Activated CD4-positive, alpha-beta T cell treated with anti-CD3 and anti-CD28 coated beads for 48 hours (primary cell): Measurements from ENCODE around the gene ANXA4.
"Not testable (repeated sequence)": the region's sequence is repeated elsewhere in the genome, so short reads cannot be mapped to it uniquely, and the experiment has no call there.

ENCODE experiments used
- DNase-seq: peaks from one replicate; pipeline ENCODE4 v3.0.0-alpha.2; 2020

The ANXA4 gene

GRCh38 chr2:69721022-69721421 lies 20.9 kb upstream of the ANXA4 start:
- no peak for DNase-seq

DNA sequence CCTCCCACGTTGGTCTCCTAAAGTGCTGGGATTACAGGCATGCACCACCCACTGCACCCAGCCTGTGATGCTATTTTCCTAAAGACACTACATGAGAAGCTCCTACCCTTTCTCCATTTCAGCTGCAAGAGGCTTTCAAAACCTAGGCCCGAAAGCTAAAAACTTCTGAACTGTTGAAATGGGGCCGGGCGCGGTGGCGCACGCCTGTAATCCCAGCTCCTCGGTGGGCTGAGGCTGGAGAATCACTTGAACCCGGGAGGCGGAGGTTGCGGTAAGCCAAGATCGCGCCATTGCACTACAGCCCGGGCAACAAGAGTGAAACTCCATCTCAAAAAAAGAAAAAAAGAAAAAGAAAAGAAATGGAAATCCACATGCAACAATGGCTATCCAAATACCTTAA lies 18.1 kb upstream of the ANXA4 start:
- DNase-seq = no peak

GRCh38 chr2:69724540-69725159 lies 17.3 kb upstream of the ANXA4 start:
- DNase-seq = peak; percentile 92

GRCh38 chr2:69725706-69726360 lies 16.1 kb upstream of the ANXA4 start:
- no peak for DNase-seq

DNA sequence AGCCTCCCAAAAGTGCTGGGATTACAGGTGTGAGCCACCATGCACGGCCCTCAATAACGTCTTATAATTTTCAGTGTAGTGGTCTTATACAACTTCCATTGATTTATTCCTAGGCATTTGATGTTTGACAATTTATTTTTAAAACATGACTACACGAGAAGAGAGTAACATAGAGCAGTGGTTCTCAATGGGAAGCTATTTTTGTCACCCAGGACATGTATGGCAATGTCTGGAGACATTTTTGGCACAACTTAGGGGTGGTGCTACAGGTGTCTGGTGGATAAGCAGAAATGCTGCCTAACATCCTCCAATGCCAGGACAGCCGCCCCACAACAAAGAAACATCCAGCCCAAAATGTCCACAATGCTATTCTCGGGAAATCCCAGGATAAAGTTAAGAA lies 12.7 kb upstream of the ANXA4 start:
- no peak for DNase-seq

DNA sequence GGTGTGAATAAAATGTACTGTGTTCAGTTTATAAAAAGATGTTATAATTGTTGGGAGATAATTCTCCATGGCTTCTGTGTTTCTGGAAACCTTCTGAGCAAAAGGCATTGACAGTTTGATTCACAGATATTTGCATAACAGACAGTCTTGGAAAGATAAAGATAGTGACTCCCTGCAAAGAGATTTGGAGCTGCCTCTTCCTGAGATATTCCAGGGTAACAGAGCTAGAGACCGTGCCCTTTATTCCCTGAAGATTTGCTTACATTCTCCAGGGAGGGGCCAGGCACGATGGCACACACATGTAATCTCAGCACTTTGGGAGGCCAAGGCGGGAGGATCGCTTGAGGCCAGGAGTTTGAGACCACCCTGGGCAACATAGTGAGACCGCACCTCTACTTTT lies 12.2 kb upstream of the ANXA4 start:
- no peak for DNase-seq

- DNase-seq = no peak
These were observed 10.6 kb upstream of the ANXA4 start for GRCh38 chr2:69731147-69731970.

DNA sequence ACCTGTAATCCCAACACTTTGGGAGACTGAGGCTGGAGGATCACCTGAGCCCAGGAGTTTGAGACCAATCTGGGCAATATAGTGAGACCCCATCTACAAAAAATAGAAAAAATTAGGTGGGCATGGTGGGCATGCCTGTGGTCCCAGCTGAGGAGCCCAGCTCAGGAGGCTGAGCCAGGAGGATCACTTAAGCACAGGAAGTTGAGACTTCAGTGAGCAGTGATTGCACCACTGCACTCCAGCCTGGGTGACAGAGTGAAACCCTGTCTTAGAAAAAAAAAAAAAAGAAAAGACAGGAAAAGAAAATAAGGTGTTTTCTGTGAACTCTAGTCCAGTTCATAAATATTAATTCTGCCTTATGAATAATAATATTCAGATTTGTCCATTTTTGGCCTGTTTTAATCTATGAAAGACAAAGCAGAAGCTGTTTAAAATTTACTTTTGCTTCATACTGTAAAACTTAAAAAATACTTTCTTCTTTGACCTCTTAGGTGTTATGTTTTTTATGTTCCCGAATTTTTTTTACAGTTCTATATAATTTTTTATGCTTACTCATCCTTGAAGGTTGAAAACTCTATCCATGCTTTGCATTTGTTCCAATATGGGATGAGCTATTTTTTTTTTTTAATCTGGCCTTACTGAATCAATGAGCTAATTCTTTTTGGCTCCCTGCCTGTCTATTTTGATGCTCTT lies 8.4 kb upstream of the ANXA4 start:
- DNase-seq = no peak

DNA sequence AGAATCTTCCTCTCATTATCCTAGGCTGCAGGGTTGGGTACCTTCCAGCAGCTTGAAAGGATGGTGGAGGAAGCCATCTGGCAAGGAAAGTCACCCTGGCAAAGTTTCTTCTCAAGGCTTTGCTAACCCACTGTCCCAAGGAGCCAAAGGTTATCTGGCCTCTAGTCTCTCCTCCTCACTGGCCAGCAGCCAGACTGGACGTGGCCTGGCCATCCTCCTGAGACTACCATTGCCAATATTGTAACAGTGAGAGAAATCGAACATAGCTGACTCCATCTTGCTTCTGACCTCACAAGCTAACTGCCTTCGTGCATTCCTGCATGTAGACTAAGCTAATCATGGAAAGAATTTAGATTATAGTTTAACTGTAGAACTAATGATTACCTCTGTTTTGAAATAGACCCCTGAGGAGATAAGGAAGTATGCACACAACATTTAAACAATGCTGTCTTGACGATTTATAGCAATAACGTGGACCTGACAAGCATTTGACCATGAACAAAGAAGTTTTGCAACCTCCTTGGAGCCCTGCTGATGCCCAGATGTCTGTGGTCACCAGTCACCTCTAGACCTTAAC lies 7.8 kb upstream of the ANXA4 start:
- no peak for DNase-seq

- DNase-seq = no peak
These were observed 6.9 kb upstream of the ANXA4 start for GRCh38 chr2:69734854-69735544.

GRCh38 chr2:69735686-69736085 lies 6.2 kb upstream of the ANXA4 start:
- DNase-seq = no peak

DNA sequence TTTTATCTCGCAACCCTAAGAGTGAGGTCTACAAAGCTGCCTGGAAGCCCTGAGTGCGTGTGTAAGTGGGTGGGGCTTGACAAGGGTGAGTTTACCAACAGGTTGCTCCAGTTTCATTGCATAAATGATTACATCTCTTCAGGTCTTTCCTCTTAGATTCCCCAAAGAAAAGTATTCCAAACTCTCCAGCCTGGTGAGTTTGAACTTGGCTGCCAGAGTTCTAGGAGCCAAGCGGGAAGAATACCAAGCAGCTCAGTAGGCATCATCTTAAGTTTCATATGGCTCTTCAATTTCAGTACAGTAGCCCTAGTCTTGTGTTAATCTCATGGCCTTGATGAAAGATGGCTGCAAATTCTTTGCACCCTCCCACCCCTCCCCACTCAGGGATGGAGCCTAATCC lies 3.8 kb upstream of the ANXA4 start:
- not testable (repeated sequence) for DNase-seq

- DNase-seq = no peak
These were observed 1.4 kb upstream of the ANXA4 start for GRCh38 chr2:69740502-69740951.

GRCh38 chr2:69741229-69741574 lies 732 bp upstream of the ANXA4 start:
- DNase-seq = peak; percentile 49

DNA sequence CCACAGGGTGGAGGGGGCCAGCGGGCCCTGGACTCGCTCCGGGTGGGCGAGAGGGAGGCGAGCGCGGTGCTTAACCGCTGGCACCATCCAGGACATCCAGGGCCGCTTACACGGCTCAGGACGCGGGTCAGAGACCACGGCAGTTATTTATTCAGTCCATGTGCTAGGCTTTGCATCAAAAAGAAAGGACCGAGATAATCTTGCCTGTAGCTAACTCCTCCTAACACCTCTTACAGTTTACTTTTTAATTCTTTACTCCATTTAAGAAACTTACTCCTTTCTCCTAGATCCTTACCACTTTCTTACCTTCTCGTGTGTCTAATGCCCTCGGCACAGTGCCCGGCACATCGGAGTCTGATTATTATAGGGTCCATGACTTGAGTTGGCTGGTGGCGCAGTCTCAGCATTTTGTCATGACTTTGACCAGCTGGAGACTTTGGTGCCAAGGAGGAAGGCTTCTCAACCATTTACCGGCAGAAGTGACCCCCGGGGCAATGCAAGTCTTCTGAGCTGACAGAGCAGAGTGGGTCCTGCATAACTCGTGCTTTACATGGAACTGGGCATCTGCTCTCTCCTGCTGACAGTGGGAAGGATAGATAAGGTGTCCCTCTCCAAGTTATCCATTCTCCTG lies 503 bp downstream of the ANXA4 start:
- DNase-seq = no peak

DNA sequence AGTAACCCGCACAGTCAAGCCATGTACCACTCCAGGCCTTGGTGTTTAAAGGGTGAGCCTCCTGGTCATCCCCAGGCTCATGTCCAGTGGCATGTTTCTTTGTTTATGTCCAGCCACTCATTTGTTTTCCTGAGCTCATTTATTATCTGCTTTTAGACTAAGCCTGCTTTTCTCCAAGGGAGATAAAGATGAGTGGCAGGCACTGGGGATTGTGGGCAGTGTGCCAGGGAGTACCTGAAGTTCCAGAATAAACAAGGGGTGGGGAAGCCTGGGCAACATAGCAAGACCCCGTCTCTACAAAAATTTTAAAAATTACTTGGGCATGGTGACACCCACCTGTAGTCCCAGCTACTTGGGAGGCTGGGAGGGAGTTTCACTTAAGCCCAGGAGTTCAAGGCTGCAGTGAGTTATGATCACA lies 1.9 kb downstream of the ANXA4 start:
- DNase-seq = no peak

GRCh38 chr2:69744456-69744855 lies 2.5 kb downstream of the ANXA4 start:
- no peak for DNase-seq

GRCh38 chr2:69745035-69745434 lies 3.1 kb downstream of the ANXA4 start:
- no peak for DNase-seq

- DNase-seq = no peak
These were observed 8.3 kb downstream of the ANXA4 start for GRCh38 chr2:69750246-69750645.

DNA sequence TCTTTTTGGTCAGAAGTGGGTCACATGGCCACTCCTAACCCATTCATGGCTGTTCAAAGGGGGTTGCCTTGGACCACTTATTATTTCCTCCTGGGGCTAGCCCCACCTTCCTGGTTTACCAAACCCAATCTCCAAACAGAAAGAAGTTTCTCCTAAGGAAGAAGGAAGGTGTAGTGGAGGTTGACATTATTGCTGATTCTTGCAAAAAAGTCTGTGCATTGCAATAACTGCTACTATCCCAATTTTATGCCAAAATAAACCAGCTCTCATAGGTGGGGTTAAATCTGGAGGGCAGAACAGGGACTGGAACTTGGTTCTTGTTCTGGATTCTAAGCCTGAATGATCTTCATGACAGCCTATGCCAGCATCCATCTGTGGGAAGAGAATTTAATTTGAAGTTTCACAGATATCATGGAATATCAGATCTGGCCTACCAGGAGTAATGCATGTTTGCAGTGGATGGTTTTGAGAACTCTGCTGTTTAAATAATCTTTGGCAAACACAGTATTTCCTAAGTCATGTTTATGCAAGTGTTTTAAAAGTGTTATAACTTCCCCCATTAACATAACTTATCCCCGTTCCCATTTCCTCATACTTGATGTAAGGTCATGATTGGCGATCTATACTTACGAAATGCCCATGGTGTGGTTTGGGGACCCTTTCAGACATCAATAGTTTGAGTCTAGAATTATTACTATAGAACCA lies 11.9 kb downstream of the ANXA4 start:
- DNase-seq = no peak

DNA sequence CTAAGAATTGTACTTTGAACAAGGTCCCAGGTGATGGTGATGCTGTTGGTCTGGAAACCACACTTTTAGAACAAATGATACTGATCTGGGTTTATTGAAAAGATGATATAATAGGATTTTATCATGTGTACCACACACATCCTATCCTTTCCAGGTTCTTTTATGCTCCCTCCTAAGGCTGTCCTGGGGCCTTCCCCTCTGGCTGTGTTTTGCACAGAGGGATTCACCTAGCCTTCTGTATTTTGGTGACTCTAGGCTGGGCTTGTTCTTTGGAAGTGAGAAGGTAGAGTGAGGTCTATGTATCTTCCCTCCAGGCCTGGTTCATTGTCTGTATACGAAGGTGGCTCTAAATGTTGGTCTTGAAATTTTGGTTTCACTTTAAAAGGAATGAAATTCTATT lies 12.7 kb downstream of the ANXA4 start:
- no peak for DNase-seq
